ENCODE results near the gene FICD.
"Not testable (repeated sequence)": the region's sequence is repeated elsewhere in the genome, so short reads cannot be mapped to it uniquely, and the experiment has no call there.

FICD gene

GRCh38 chr12:108538616-108539195 is 23.6 kb downstream of the FICD start:
- DNase-seq = no peak

- no peak for DNase-seq
These were observed 27.2 kb downstream of the FICD start for GRCh38 chr12:108542320-108542719.

GRCh38 chr12:108543652-108544051 is 28.6 kb downstream of the FICD start:
- DNase-seq = no peak

GRCh38 chr12:108547686-108548085 is 32.6 kb downstream of the FICD start:
- no peak for DNase-seq

GRCh38 chr12:108548954-108549521 is 34.0 kb downstream of the FICD start:
- no peak for DNase-seq

GRCh38 chr12:108551535-108551934 is 36.5 kb downstream of the FICD start:
- no peak for DNase-seq

GRCh38 chr12:108553799-108554198 is 38.7 kb downstream of the FICD start:
- no peak for DNase-seq

GRCh38 chr12:108555383-108555782 is 40.3 kb downstream of the FICD start:
- DNase-seq = not testable (repeated sequence)

GRCh38 chr12:108559007-108559655 is 44.1 kb downstream of the FICD start:
- DNase-seq = no peak

GRCh38 chr12:108559748-108560147 is 44.7 kb downstream of the FICD start:
- DNase-seq = no peak

- no peak for DNase-seq
These were observed 45.2 kb downstream of the FICD start for GRCh38 chr12:108560321-108560721.

- peak; percentile 90 for DNase-seq
These were observed 46.0 kb downstream of the FICD start, which contains the start of gene SART3 for GRCh38 chr12:108560752-108561719. TSS of gene SART3 (minus strand) at chr12:108561173. CDS start at chr12:108561154, 19 bp downstream.

GRCh38 chr12:108561852-108562347 is 46.8 kb downstream of the FICD start:
- peak; percentile 45 for DNase-seq

- DNase-seq = peak; percentile 93
These were observed 47.5 kb downstream of the FICD start, which contains the start of gene ISCU for GRCh38 chr12:108562348-108563135. TSS of gene ISCU (plus strand) at chr12:108562596. CDS start at chr12:108562623, 27 bp downstream.

GRCh38 chr12:108563136-108563803 is 48.2 kb downstream of the FICD start:
- peak; percentile 80 for DNase-seq

- DNase-seq = no peak
These were observed 48.7 kb downstream of the FICD start for GRCh38 chr12:108563804-108564151.

GRCh38 chr12:108564724-108565123 is 49.6 kb downstream of the FICD start:
- no peak for DNase-seq

- no peak for DNase-seq
These were observed 50.1 kb downstream of the FICD start for GRCh38 chr12:108565146-108565545.

- peak; percentile 56 for DNase-seq
These were observed 50.9 kb downstream of the FICD start for GRCh38 chr12:108565976-108566375.

GRCh38 chr12:108566452-108566851 is 51.4 kb downstream of the FICD start:
- no peak for DNase-seq

Data from NCI-H510A treated with DMSO at 0.1 percent for 48 hours (cell line).